ENCODE results near the gene E2F7. TPM values are rescaled to one million over a fixed set of nuclear protein-coding genes. Genes with fewer than 3 reads are reported as not detected.

E2F7 gene
- total RNA-seq, 1 donor from 2014 or later: 26.2 TPM

GRCh38 chr12:77035226-77035625 is 30.1 kb downstream of the E2F7 start:
- TF ChIP-seq CTCF (IDR thresholded peaks at IDR 0.05; ENCODE audit: insufficient read depth, low read depth, low read length) (no peak), EZH2 (IDR thresholded peaks at IDR 0.05; ENCODE audit: insufficient read depth, low read length) (no peak)
- no peaks in the 10 kb centered on the region for H3K27me3 ChIP-seq (ENCODE audit: insufficient read depth, low read length)
- H3K4me3 ChIP-seq (ENCODE audit: insufficient read depth, low read depth, low read length): no peak overlapping the region
- Mint-ChIP-seq H3K27ac (ENCODE audit: unreplicated experiment) (no peak overlapping the region), H3K9me3 (ENCODE audit: unreplicated experiment) (peaks cover 8% of the 10 kb centered on the region), H3K4me3 (ENCODE audit: unreplicated experiment) (no peak overlapping the region), H3K36me3 (ENCODE audit: low read depth, unreplicated experiment) (peaks cover 24% of the 10 kb centered on the region), H3K27me3 (ENCODE audit: low read depth, unreplicated experiment) (no peaks in the 10 kb centered on the region), H3K4me1 (ENCODE audit: low read depth, unreplicated experiment) (peaks cover 16% of the 10 kb centered on the region)
- no peak overlapping the region for H2AFZ ChIP-seq (ENCODE audit: low read depth, low read length)
- peaks cover 56% of the 10 kb centered on the region for H3K36me3 ChIP-seq (ENCODE audit: insufficient read depth, low read length)
- DNase-seq (ENCODE audit: low read depth) (no peak), FAIRE-seq (no peak)
- H3K4me2 ChIP-seq (ENCODE audit: low read length): no peak overlapping the region
- peaks cover 14% of the 10 kb centered on the region for H3K4me1 ChIP-seq (ENCODE audit: insufficient read depth, low read length)
- peaks cover 16% of the 10 kb centered on the region for H4K20me1 ChIP-seq (ENCODE audit: insufficient read depth, low read length)
- H3K9ac ChIP-seq (ENCODE audit: low read length): no peak overlapping the region
- no peaks in the 10 kb centered on the region for H3K9me3 ChIP-seq (ENCODE audit: insufficient read depth, low read depth, low read length)
- peaks cover 42% of the 10 kb centered on the region for H3K79me2 ChIP-seq (ENCODE audit: insufficient read depth, low read length)
- H3K27ac ChIP-seq (ENCODE audit: low read depth, low read length): no peak overlapping the region

GRCh38 chr12:77033658-77034536 is 31.5 kb downstream of the E2F7 start:
- Mint-ChIP-seq H3K4me3 (ENCODE audit: unreplicated experiment) (no peak overlapping the region), H3K36me3 (ENCODE audit: low read depth, unreplicated experiment) (peaks cover 15% of the 10 kb centered on the region)

More at GRCh38 chr12:77033658-77034536, 31.5 kb downstream of the E2F7 start:
- Histone ChIP-seq H3K4me2 (ENCODE audit: low read length) (no peak overlapping the region), H2AFZ (ENCODE audit: low read depth, low read length) (no peak overlapping the region), H4K20me1 (ENCODE audit: insufficient read depth, low read length) (peaks cover 16% of the 10 kb centered on the region), H3K79me2 (ENCODE audit: insufficient read depth, low read length) (peaks cover 29% of the 10 kb centered on the region), H3K4me1 (ENCODE audit: insufficient read depth, low read length) (peaks cover 14% of the 10 kb centered on the region), H3K9me3 (ENCODE audit: insufficient read depth, low read depth, low read length) (no peaks in the 10 kb centered on the region), H3K27me3 (ENCODE audit: insufficient read depth, low read length) (no peaks in the 10 kb centered on the region), H3K27ac (ENCODE audit: low read depth, low read length) (peak overlapping the region; percentile 94), H3K4me3 (ENCODE audit: insufficient read depth, low read depth, low read length) (no peak overlapping the region), H3K9ac (ENCODE audit: low read length) (no peak overlapping the region), H3K36me3 (ENCODE audit: insufficient read depth, low read length) (peaks cover 55% of the 10 kb centered on the region)
- TF ChIP-seq EZH2 (IDR thresholded peaks at IDR 0.05; ENCODE audit: insufficient read depth, low read length) (no peak), CTCF (IDR thresholded peaks at IDR 0.05; ENCODE audit: insufficient read depth, low read depth, low read length) (no peak)
- DNase-seq (ENCODE audit: low read depth) (no peak), FAIRE-seq (no peak)
- peaks cover 16% of the 10 kb centered on the region for H3K4me1 Mint-ChIP-seq (ENCODE audit: low read depth, unreplicated experiment)
- H3K27me3 Mint-ChIP-seq (ENCODE audit: low read depth, unreplicated experiment): no peaks in the 10 kb centered on the region
- H3K27ac Mint-ChIP-seq (ENCODE audit: unreplicated experiment): no peak overlapping the region
- peaks cover 4% of the 10 kb centered on the region for H3K9me3 Mint-ChIP-seq (ENCODE audit: unreplicated experiment)
